Sigmoid colon (tissue), 7 donors: ENCODE data around the gene PGBD2. TPM values are rescaled to one million over a fixed set of nuclear protein-coding genes. Genes with fewer than 3 reads are reported as not detected.

Experiments
- DNase-seq: peaks from one replicate; pipeline ENCODE4 v3.0.0-alpha.2; 2019
- H3K27ac ChIP-seq, 4 donors: fragments of 200-600 bp; sonication (generic); one replicate each; pipeline ENCODE4 v1.5.1; 2016 to 2019; ENCODE audit warnings: mild to moderate bottlenecking in 1 of 4
- H3K27me3 ChIP-seq, 3 donors: fragments of 200-600 bp; sonication (generic); one replicate each; pipeline ENCODE4 v1.5.1; 2019; ENCODE audit warnings: mild to moderate bottlenecking in 1 of 3
- H3K36me3 ChIP-seq, 4 donors: fragments of 200-600 bp; sonication (generic); one replicate each; pipeline ENCODE4 v1.5.1; 2016 to 2019
- H3K4me1 ChIP-seq, 4 donors: fragments of 200-600 bp; sonication (generic); one replicate each; pipeline ENCODE4 v1.5.1; 2017 to 2019
- H3K4me3 ChIP-seq, 4 donors: fragments of 200-600 bp; sonication (generic); one replicate each; pipeline ENCODE4 v1.5.1; 2017 to 2019; ENCODE audit warnings: mild to moderate bottlenecking in 2 of 4, moderate library complexity in 1 of 4
- H3K9me3 ChIP-seq, 4 donors: fragments of 200-600 bp in 3 of 4; sonication (generic) in 3 of 4; one replicate each; pipeline versions ENCODE4 v1.5.1 to v1.6.1; 2013 to 2019
- EP300 ChIP-seq, 4 donors: sonication (generic); formaldehyde crosslinking; IDR thresholded peaks; one replicate each; pipeline ENCODE4 v1.6.1; 2017; ENCODE audit warnings: antibody characterized with exemption in 4 of 4
- POLR2A ChIP-seq, 2 donors: fragments of 450-650 bp; IDR thresholded peaks; one replicate each; pipeline ENCODE4 v1.6.1; 2016; ENCODE audit warnings: antibody characterized with exemption in 2 of 2, mild to moderate bottlenecking in 2 of 2, moderate library complexity in 2 of 2
- POLR2AphosphoS5 ChIP-seq, 4 donors: sonication (generic); formaldehyde crosslinking; IDR thresholded peaks; one replicate each; pipeline ENCODE4 v1.6.1; 2017; ENCODE audit warnings: antibody characterized with exemption in 4 of 4
- WGBS, 2 donors: extraction: QIAGEN DNeasy Blood & Tissue Kit; methylation state at CpG; one replicate each; pipeline ENCODE4 v1.1.7; 2013; 5-methylcytosine and 5-hydroxymethylcytosine counted together
- intact Hi-C: fragments of 100-400 bp; cut with DNase I; formaldehyde crosslinking; loops from one replicate; pipeline ENCODE4 v1.15.1; 2023
- polyA plus RNA-seq, 3 donors: library from polyadenylated mRNA; stranded (reverse); fragments of 200-250 nt; gene quantifications; one replicate each; pipeline ENCODE4 v1.2.3, GENCODE V29; 2013
- total RNA-seq, 4 donors: library from RNA; depleted of rRNA; stranded (reverse); fragments of >200 nt; gene quantifications; one replicate each; pipeline ENCODE4 v1.1.0, GENCODE V29; 2016
- TF ChIP-seq, protein P1 (sequence below), 4 experiments: fragments of 450-650 bp in 3 of 4; fragments of 200-600 bp in 1 of 4; IDR thresholded peaks; one replicate each; pipeline ENCODE4 v1.5.1; 2016 to 2019; ENCODE audit warnings: antibody characterized with exemption in 4 of 4, mild to moderate bottlenecking in 3 of 4, moderate library complexity in 2 of 4
- donor health status: healthy with polysubstance abuse.
- donor health status: Bipolar disorder and iron deficiency.
- donor health status: healthy.

PGBD2 gene
- total and polyA plus RNA-seq, 7 donors = 3.0 to 6.0 (median 5.0) TPM

DNA sequence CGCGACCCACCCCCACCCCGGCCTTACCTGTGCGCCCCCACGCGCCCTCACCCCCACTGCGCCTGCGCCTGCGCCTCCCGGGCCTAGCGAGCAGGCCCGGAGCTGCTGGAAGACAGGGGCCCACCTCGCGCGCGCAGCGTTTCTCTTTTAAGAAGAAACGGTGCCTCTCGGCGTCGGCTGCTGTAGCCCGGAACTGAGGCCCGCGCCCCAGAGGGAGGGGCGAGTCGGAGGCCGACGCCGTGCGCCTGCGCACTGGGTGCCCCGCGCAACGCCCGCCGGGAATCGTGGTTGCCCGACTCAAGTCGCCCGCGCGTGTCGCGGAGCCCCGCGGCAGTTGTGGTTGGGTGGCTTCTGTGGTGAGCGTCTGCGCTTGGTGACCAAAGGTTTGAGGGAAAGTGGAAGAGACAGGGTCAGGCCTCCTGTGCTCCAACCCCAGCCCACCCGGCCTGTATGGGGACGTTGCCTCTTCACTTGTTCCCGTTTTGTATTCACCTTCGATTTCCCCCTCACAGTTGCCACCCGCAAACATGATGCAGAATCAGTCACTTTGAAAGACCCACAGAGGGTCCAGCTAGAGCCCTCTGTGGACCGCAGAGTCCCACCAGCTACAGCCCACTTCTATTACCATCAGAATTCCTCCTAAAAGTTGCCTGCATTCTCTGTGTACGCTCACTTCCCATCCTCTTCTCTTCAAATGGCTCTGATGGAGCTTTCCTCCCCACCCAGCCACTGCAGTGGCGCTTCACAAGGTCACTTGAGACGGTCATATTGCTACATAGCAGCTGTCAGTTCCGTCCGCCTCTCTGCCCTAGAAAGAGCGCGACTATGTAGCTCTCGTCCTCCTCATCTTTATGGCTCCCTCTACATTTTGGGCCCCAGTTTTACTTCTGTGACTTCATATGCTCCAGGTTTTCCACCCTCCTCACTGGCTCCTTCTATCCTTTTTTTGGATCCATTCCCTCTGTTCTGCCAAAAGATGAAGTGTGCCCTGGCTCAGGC, 46.8 kb upstream of the PGBD2 start, which contains the start of gene ZNF692:
Gene ZNF692, minus strand, starts transcription at position 195 of the 999 bp plus-strand sequence. CDS start 776 bp downstream, outside the sequence.
- Histone ChIP-seq H3K27ac (peak within 1 kb of the TSS; percentile 91 to 96 (median 92)), H3K9me3 (no peaks in the 10 kb centered on the region), H3K4me1 (peaks cover 0 to 43% (median 32%) of the 10 kb centered on the region in 4 donors), H3K36me3 (peaks cover 0 to 13% (median 0%) of the 10 kb centered on the region in 4 donors), H3K4me3 (peak within 1 kb of the TSS; percentile 43 to 61 (median 58)), H3K27me3 (no peaks in the 10 kb centered on the region)
- intact Hi-C loops = loop anchor here (1.0 to 2.0 kb wide), 3 partner anchors 14 to 34 kb away; partner anchors contain the start of gene SH3BP5L
- peak; percentile 99 for DNase-seq
- TF ChIP-seq POLR2A (IDR thresholded peaks at IDR 0.05) = peak; percentile 62 to 84
- peak; percentile 81 to 96 (median 90) for TF ChIP-seq POLR2AphosphoS5 (IDR thresholded peaks at IDR 0.05)
- TF ChIP-seq EP300 (IDR thresholded peaks at IDR 0.05) = no peak
- TF ChIP-seq, protein P1, sequence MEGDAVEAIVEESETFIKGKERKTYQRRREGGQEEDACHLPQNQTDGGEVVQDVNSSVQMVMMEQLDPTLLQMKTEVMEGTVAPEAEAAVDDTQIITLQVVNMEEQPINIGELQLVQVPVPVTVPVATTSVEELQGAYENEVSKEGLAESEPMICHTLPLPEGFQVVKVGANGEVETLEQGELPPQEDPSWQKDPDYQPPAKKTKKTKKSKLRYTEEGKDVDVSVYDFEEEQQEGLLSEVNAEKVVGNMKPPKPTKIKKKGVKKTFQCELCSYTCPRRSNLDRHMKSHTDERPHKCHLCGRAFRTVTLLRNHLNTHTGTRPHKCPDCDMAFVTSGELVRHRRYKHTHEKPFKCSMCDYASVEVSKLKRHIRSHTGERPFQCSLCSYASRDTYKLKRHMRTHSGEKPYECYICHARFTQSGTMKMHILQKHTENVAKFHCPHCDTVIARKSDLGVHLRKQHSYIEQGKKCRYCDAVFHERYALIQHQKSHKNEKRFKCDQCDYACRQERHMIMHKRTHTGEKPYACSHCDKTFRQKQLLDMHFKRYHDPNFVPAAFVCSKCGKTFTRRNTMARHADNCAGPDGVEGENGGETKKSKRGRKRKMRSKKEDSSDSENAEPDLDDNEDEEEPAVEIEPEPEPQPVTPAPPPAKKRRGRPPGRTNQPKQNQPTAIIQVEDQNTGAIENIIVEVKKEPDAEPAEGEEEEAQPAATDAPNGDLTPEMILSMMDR (IDR thresholded peaks at IDR 0.05) = no peak
- WGBS, 2 donors = 5 to 7% methylated on average over 62 of the region's 62 CpGs

DNA sequence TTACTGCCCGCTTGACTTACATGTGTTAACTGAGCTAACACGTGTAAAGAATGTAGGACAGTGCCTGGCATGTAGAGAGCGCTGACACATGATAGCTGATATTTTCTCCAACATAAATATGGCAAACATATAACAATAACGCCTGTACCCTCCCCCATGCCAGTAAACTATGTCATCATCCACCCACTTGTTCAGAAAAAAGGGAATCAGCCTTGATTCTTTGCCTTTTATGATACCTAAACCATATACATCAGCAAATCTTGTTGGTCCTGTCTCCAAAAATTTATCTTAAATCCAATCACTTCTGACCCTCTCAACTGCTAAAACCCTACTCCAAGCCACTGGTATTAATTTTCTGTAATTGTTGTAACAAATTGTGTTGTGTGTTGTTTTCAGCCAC, 46.0 kb upstream of the PGBD2 start:
- TF ChIP-seq POLR2A (IDR thresholded peaks at IDR 0.05) = no peak
- TF ChIP-seq, protein P1 (IDR thresholded peaks at IDR 0.05) = no peak
- TF ChIP-seq POLR2AphosphoS5 (IDR thresholded peaks at IDR 0.05) = no peak
- no peak for TF ChIP-seq EP300 (IDR thresholded peaks at IDR 0.05)
- H3K9me3 ChIP-seq = no peaks in the 10 kb centered on the region
- H3K27ac ChIP-seq = peak overlapping the region; percentile 91 to 96 (median 92)
- 92 to 93% methylated on average over 4 of the region's 4 CpGs for WGBS, 2 donors
- DNase-seq = no peak
- H3K4me1 ChIP-seq = peaks cover 0 to 43% (median 32%) of the 10 kb centered on the region in 4 donors
- H3K27me3 ChIP-seq = no peaks in the 10 kb centered on the region
- intact Hi-C loops = no loop called here
- H3K36me3 ChIP-seq = peaks cover 0 to 8% (median 0%) of the 10 kb centered on the region in 4 donors
- no peak overlapping the region for H3K4me3 ChIP-seq

DNA sequence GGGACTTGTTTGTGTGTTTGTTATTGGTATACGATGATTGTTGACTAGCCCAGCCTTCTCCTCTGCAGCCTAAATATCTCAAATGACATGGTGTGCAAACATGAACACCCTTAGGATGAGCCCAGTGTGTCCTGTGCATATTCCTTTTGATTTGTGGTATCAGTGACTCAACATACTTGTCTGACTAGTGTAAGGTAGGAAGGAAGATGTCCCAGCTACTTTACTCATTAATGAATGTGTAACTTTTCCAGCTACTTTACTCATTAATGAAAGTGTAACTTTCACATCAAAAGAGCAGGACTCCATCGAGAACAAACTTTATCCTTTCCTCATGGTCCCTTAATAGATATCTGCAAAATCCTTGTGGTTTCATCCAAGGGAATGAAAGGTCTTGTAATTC, 44.4 kb upstream of the PGBD2 start:
- intact Hi-C loops = no loop called here
- TF ChIP-seq, protein P1 (IDR thresholded peaks at IDR 0.05) = no peak
- TF ChIP-seq EP300 (IDR thresholded peaks at IDR 0.05) (no peak), POLR2A (IDR thresholded peaks at IDR 0.05) (no peak), POLR2AphosphoS5 (IDR thresholded peaks at IDR 0.05) (no peak)
- WGBS, 2 donors = 95 to 97% methylated on average over 2 of the region's 2 CpGs

DNA sequence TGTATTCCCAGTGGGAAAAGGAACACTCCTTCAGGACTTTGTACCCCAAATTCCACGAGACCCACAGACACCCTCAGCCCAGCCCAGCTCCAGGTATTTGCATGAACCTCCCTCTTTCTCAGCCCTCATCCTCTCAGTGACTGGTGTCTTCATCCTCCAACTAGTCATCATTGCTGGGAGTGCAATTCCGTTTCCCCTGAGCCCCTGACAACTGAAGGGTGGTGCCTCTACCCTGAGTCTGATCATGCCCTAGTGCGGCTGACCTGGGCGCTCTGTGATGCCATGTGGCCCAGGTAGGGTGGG, 43.4 kb upstream of the PGBD2 start:
- intact Hi-C loops = no loop called here
- Histone ChIP-seq H3K36me3 (no peaks in the 10 kb centered on the region), H3K4me3 (peak overlapping the region; percentile 38 to 59 (median 54)), H3K4me1 (peaks cover 0 to 34% (median 26%) of the 10 kb centered on the region in 4 donors), H3K27ac (peak overlapping the region; percentile 62 to 77 (median 74)), H3K27me3 (no peaks in the 10 kb centered on the region), H3K9me3 (no peaks in the 10 kb centered on the region)
- peak; percentile 48 for DNase-seq
- WGBS, 2 donors = 4 to 12% methylated on average over 4 of the region's 4 CpGs
- no peak for TF ChIP-seq POLR2A (IDR thresholded peaks at IDR 0.05)
- TF ChIP-seq EP300 (IDR thresholded peaks at IDR 0.05) = no peak
- TF ChIP-seq, protein P1 (IDR thresholded peaks at IDR 0.05) = no peak
- no peak for TF ChIP-seq POLR2AphosphoS5 (IDR thresholded peaks at IDR 0.05)

More for the DNA sequence above, 44.4 kb upstream of the PGBD2 start:
- no peaks in the 10 kb centered on the region for H3K27me3 ChIP-seq
- DNase-seq = no peak
- no peak overlapping the region for H3K27ac ChIP-seq
- H3K9me3 ChIP-seq = no peaks in the 10 kb centered on the region
- no peak overlapping the region for H3K4me3 ChIP-seq
- no peaks in the 10 kb centered on the region for H3K36me3 ChIP-seq
- H3K4me1 ChIP-seq = peaks cover 0 to 43% (median 32%) of the 10 kb centered on the region in 4 donors
